Measurements from ENCODE around the gene SMPD3.
A peak's percentile ranks its signal among the peaks of the same experiment; 100 is the strongest.

SMPD3 gene

GRCh38 chr16:68469796-68470460 lies 21.6 kb upstream of the SMPD3 start:
- no peaks in the 10 kb centered on the region for H3K36me3 ChIP-seq (ENCODE audit: insufficient read depth, low read length)
- no peak overlapping the region for H3K4me2 ChIP-seq (ENCODE audit: low read length)
- peaks cover 51% of the 10 kb centered on the region for H3K27me3 ChIP-seq (ENCODE audit: control insufficient read depth, insufficient read depth, low read length)
- H3K4me1 ChIP-seq (ENCODE audit: control insufficient read depth, insufficient read depth, low read length) = no peaks in the 10 kb centered on the region
- H3K9ac ChIP-seq (ENCODE audit: low read depth, low read length) = no peak overlapping the region
- no peak overlapping the region for H3K4me3 ChIP-seq (ENCODE audit: low read length)
- H3K9me3 ChIP-seq (replicated peaks; ENCODE audit: low read length) = no peaks in the 10 kb centered on the region

DNA sequence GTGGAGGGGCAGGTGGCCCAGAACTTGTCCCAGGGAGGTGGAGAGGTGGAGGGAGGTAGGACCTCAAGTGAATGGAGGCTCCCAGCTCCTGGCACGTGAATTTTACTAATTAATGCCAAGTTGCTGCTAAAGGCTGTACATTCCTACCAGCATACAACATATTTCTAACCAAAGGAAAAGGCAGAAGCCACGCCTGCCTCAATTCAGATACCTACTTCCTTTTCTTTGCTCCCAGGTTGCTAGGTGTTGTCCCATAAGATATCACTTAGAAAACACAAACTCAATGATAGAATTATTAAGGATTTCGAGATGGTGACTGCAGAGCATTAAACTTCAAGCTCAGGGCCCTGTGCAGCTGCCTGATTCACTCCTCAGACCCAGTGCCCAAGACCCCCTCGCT lies 20.5 kb upstream of the SMPD3 start:
- no peaks in the 10 kb centered on the region for H3K36me3 ChIP-seq (ENCODE audit: insufficient read depth, low read length)
- H3K27me3 ChIP-seq (ENCODE audit: control insufficient read depth, insufficient read depth, low read length) = peaks cover 54% of the 10 kb centered on the region
- no peaks in the 10 kb centered on the region for H3K4me1 ChIP-seq (ENCODE audit: control insufficient read depth, insufficient read depth, low read length)
- H3K4me3 ChIP-seq (ENCODE audit: low read length) = no peak overlapping the region
- H3K4me2 ChIP-seq (ENCODE audit: low read length) = no peak overlapping the region
- no peak overlapping the region for H3K9ac ChIP-seq (ENCODE audit: low read depth, low read length)
- no peaks in the 10 kb centered on the region for H3K9me3 ChIP-seq (replicated peaks; ENCODE audit: low read length)

- no peak overlapping the region for H3K4me2 ChIP-seq (ENCODE audit: low read length)
- H3K4me1 ChIP-seq (ENCODE audit: control insufficient read depth, insufficient read depth, low read length) = no peaks in the 10 kb centered on the region
- no peaks in the 10 kb centered on the region for H3K9me3 ChIP-seq (replicated peaks; ENCODE audit: low read length)
- no peaks in the 10 kb centered on the region for H3K36me3 ChIP-seq (ENCODE audit: insufficient read depth, low read length)
- H3K9ac ChIP-seq (ENCODE audit: low read depth, low read length) = no peak overlapping the region
- H3K27me3 ChIP-seq (ENCODE audit: control insufficient read depth, insufficient read depth, low read length) = peaks cover 39% of the 10 kb centered on the region
- no peak overlapping the region for H3K4me3 ChIP-seq (ENCODE audit: low read length)
Observed at GRCh38 chr16:68466174-68466573, 17.9 kb upstream of the SMPD3 start.

DNA sequence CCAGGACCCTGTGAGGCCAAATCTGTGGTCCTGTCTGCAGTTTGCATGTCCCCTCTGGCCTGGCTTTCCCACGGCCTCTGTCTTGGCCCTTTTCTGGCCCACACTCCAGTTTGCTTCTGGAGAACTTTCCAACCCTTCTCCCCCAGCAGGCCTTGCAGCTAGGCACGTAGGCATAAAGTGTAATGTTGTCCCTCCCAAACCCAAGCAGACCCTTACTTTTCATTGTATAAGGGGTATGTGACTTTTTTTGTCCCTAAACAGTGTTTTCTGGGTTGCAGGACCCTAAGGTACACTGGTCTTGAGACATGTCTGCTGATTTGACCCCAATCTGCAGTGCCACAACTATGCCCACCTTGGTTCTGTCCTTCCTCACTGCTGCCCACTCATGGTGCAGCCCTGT lies 15.6 kb upstream of the SMPD3 start:
- no peaks in the 10 kb centered on the region for H3K36me3 ChIP-seq (ENCODE audit: insufficient read depth, low read length)
- H3K9ac ChIP-seq (ENCODE audit: low read depth, low read length) = no peak overlapping the region
- no peaks in the 10 kb centered on the region for H3K4me1 ChIP-seq (ENCODE audit: control insufficient read depth, insufficient read depth, low read length)
- H3K27me3 ChIP-seq (ENCODE audit: control insufficient read depth, insufficient read depth, low read length) = peaks cover 27% of the 10 kb centered on the region
- H3K4me3 ChIP-seq (ENCODE audit: low read length) = no peak overlapping the region
- H3K9me3 ChIP-seq (replicated peaks; ENCODE audit: low read length) = no peaks in the 10 kb centered on the region
- no peak overlapping the region for H3K4me2 ChIP-seq (ENCODE audit: low read length)

DNA sequence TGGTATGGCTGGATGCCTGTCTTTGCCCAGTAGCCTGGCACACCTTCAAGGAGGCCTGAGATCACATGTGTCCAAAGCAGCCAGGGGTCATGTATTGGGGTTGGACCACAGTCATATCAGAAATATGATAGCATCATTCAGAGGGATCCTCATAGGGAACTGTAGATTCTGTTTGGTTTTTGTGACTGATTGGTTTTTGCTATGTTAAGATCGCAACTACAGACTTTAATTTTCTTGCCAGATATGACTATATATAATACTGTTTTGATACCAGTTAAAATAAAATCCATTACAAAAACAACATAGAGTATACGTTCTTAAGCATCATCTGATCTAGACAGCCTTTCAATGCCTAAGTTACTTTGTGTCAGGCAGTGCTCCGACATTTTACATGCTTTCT lies 11.8 kb upstream of the SMPD3 start:
- Histone ChIP-seq H3K4me1 (ENCODE audit: control insufficient read depth, insufficient read depth, low read length) (no peaks in the 10 kb centered on the region), H3K9ac (ENCODE audit: low read depth, low read length) (no peak overlapping the region), H3K36me3 (ENCODE audit: insufficient read depth, low read length) (no peaks in the 10 kb centered on the region), H3K4me3 (ENCODE audit: low read length) (no peak overlapping the region), H3K27me3 (ENCODE audit: control insufficient read depth, insufficient read depth, low read length) (peaks cover 8% of the 10 kb centered on the region), H3K9me3 (replicated peaks; ENCODE audit: low read length) (no peaks in the 10 kb centered on the region), H3K4me2 (ENCODE audit: low read length) (no peak overlapping the region)

- Histone ChIP-seq H3K4me2 (ENCODE audit: low read length) (no peak overlapping the region), H3K9me3 (replicated peaks; ENCODE audit: low read length) (no peaks in the 10 kb centered on the region), H3K4me1 (ENCODE audit: control insufficient read depth, insufficient read depth, low read length) (no peaks in the 10 kb centered on the region), H3K36me3 (ENCODE audit: insufficient read depth, low read length) (no peaks in the 10 kb centered on the region), H3K9ac (ENCODE audit: low read depth, low read length) (no peak overlapping the region), H3K27me3 (ENCODE audit: control insufficient read depth, insufficient read depth, low read length) (peaks cover 6% of the 10 kb centered on the region), H3K4me3 (ENCODE audit: low read length) (no peak overlapping the region)
Observed at GRCh38 chr16:68459457-68459856, 11.1 kb upstream of the SMPD3 start.

GRCh38 chr16:68458551-68458950 lies 10.2 kb upstream of the SMPD3 start:
- Histone ChIP-seq H3K9ac (ENCODE audit: low read depth, low read length) (no peak overlapping the region), H3K9me3 (replicated peaks; ENCODE audit: low read length) (no peaks in the 10 kb centered on the region), H3K4me1 (ENCODE audit: control insufficient read depth, insufficient read depth, low read length) (no peaks in the 10 kb centered on the region), H3K4me3 (ENCODE audit: low read length) (no peak overlapping the region), H3K4me2 (ENCODE audit: low read length) (no peak overlapping the region), H3K36me3 (ENCODE audit: insufficient read depth, low read length) (no peaks in the 10 kb centered on the region), H3K27me3 (ENCODE audit: control insufficient read depth, insufficient read depth, low read length) (peaks cover 8% of the 10 kb centered on the region)

- Histone ChIP-seq H3K4me2 (ENCODE audit: low read length) (no peak overlapping the region), H3K36me3 (ENCODE audit: insufficient read depth, low read length) (no peaks in the 10 kb centered on the region), H3K9me3 (replicated peaks; ENCODE audit: low read length) (no peaks in the 10 kb centered on the region), H3K4me1 (ENCODE audit: control insufficient read depth, insufficient read depth, low read length) (no peaks in the 10 kb centered on the region), H3K9ac (ENCODE audit: low read depth, low read length) (no peak overlapping the region), H3K27me3 (ENCODE audit: control insufficient read depth, insufficient read depth, low read length) (peaks cover 8% of the 10 kb centered on the region), H3K4me3 (ENCODE audit: low read length) (no peak overlapping the region)
Observed at GRCh38 chr16:68458101-68458500, 9.8 kb upstream of the SMPD3 start.

DNA sequence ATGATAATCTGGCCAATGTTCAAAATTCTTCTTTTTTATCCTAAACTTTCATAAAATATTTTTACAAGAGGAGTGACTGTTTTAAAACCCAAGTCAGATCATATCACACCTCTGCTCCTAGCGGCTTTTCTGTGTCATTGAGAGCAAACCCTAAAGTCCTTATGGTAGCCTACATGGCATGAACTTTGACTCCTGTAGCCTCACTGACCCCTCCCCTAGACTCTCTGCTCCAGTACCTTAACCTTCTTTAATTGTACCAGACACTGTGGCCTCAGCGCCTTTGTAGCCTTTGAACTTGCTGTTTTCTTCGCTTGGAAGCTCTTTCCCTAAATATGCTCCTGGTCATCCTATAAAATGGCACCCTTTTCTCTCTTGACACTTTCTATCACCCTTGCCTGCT lies 7.3 kb upstream of the SMPD3 start:
- Histone ChIP-seq H3K27me3 (ENCODE audit: control insufficient read depth, insufficient read depth, low read length) (peaks cover 8% of the 10 kb centered on the region), H3K9ac (ENCODE audit: low read depth, low read length) (no peak overlapping the region), H3K4me1 (ENCODE audit: control insufficient read depth, insufficient read depth, low read length) (peaks cover 18% of the 10 kb centered on the region), H3K36me3 (ENCODE audit: insufficient read depth, low read length) (no peaks in the 10 kb centered on the region), H3K4me2 (ENCODE audit: low read length) (no peak overlapping the region), H3K9me3 (replicated peaks; ENCODE audit: low read length) (no peaks in the 10 kb centered on the region), H3K4me3 (ENCODE audit: low read length) (no peak overlapping the region)

- Histone ChIP-seq H3K4me2 (ENCODE audit: low read length) (no peak overlapping the region), H3K36me3 (ENCODE audit: insufficient read depth, low read length) (no peaks in the 10 kb centered on the region), H3K9ac (ENCODE audit: low read depth, low read length) (no peak overlapping the region), H3K4me3 (ENCODE audit: low read length) (no peak overlapping the region), H3K27me3 (ENCODE audit: control insufficient read depth, insufficient read depth, low read length) (peaks cover 8% of the 10 kb centered on the region), H3K4me1 (ENCODE audit: control insufficient read depth, insufficient read depth, low read length) (peaks cover 23% of the 10 kb centered on the region), H3K9me3 (replicated peaks; ENCODE audit: low read length) (no peaks in the 10 kb centered on the region)
Observed at GRCh38 chr16:68454920-68455435, 6.7 kb upstream of the SMPD3 start.

GRCh38 chr16:68453816-68454215 lies 5.5 kb upstream of the SMPD3 start:
- no peak overlapping the region for H3K9ac ChIP-seq (ENCODE audit: low read depth, low read length)
- H3K4me2 ChIP-seq (ENCODE audit: low read length) = no peak overlapping the region
- H3K36me3 ChIP-seq (ENCODE audit: insufficient read depth, low read length) = no peaks in the 10 kb centered on the region
- no peak overlapping the region for H3K4me3 ChIP-seq (ENCODE audit: low read length)
- peaks cover 3% of the 10 kb centered on the region for H3K27me3 ChIP-seq (ENCODE audit: control insufficient read depth, insufficient read depth, low read length)
- H3K9me3 ChIP-seq (replicated peaks; ENCODE audit: low read length) = no peaks in the 10 kb centered on the region
- H3K4me1 ChIP-seq (ENCODE audit: control insufficient read depth, insufficient read depth, low read length) = peaks cover 25% of the 10 kb centered on the region

GRCh38 chr16:68452176-68452575 lies 3.9 kb upstream of the SMPD3 start:
- peaks cover 34% of the 10 kb centered on the region for H3K4me1 ChIP-seq (ENCODE audit: control insufficient read depth, insufficient read depth, low read length)
- H3K9ac ChIP-seq (ENCODE audit: low read depth, low read length) = peak overlapping the region; percentile 56
- no peaks in the 10 kb centered on the region for H3K9me3 ChIP-seq (replicated peaks; ENCODE audit: low read length)
- peaks cover 7% of the 10 kb centered on the region for H3K27me3 ChIP-seq (ENCODE audit: control insufficient read depth, insufficient read depth, low read length)
- peak overlapping the region; percentile 62 for H3K4me2 ChIP-seq (ENCODE audit: low read length)
- peak overlapping the region; percentile 36 for H3K4me3 ChIP-seq (ENCODE audit: low read length)
- no peaks in the 10 kb centered on the region for H3K36me3 ChIP-seq (ENCODE audit: insufficient read depth, low read length)

Measured in skeletal muscle satellite cell (primary cell).